ENCODE results near the gene PCA3. TPM values are rescaled to one million over a fixed set of nuclear protein-coding genes. Genes with fewer than 3 reads are reported as not detected.

The PCA3 gene
- total and polyA plus RNA-seq, 8 donors, result 0.07 TPM; not detected in 7

GRCh38 chr9:76756268-76756640, 8.0 kb upstream of the PCA3 start:
- intact Hi-C loops (cut with DNase I), result no loop called here
- 52 to 67% methylated on average over 6 of the region's 6 CpGs for WGBS, 2 donors
- ATAC-seq (peak in 1 of 4 donors; percentile 43), DNase-seq (no peak), FAIRE-seq (no peak)
- H3K27me3 ChIP-seq, result no peaks in the 10 kb centered on the region
- H3K9me3 ChIP-seq, result no peaks in the 10 kb centered on the region
- H3K36me3 ChIP-seq, result no peaks in the 10 kb centered on the region
- H3K4me3 ChIP-seq, result no peak overlapping the region
- H3K4me1 ChIP-seq, result no peaks in the 10 kb centered on the region
- no peak for TF ChIP-seq CTCF (IDR thresholded peaks at IDR 0.05)
- H3K27ac ChIP-seq, result no peak overlapping the region

- TF ChIP-seq CTCF (IDR thresholded peaks at IDR 0.05), result no peak
- no peaks in the 10 kb centered on the region for H3K9me3 ChIP-seq
- no peak overlapping the region for H3K4me3 ChIP-seq
- FAIRE-seq (no peak), DNase-seq (no peak), ATAC-seq (no peak)
- no peaks in the 10 kb centered on the region for H3K36me3 ChIP-seq
- WGBS, 2 donors, result 56 to 61% methylated on average over 3 of the region's 3 CpGs
- H3K27ac ChIP-seq, result no peak overlapping the region
- H3K4me1 ChIP-seq, result no peaks in the 10 kb centered on the region
- no peaks in the 10 kb centered on the region for H3K27me3 ChIP-seq
- intact Hi-C loops (cut with DNase I), result no loop called here
Observed at GRCh38 chr9:76756941-76757673, 7.1 kb upstream of the PCA3 start.

- WGBS, 2 donors, result 60 to 72% methylated on average over 4 of the region's 4 CpGs
- no peak for ATAC-seq
- FAIRE-seq, result no peak
- H3K27me3 ChIP-seq, result no peaks in the 10 kb centered on the region
- no peak for TF ChIP-seq CTCF (IDR thresholded peaks at IDR 0.05)
- intact Hi-C loops (cut with DNase I), result no loop called here
- no peaks in the 10 kb centered on the region for H3K9me3 ChIP-seq
- H3K27ac ChIP-seq, result no peak overlapping the region
- no peaks in the 10 kb centered on the region for H3K36me3 ChIP-seq
- no peaks in the 10 kb centered on the region for H3K4me1 ChIP-seq
- no peak overlapping the region for H3K4me3 ChIP-seq
- DNase-seq, result no peak
Observed at GRCh38 chr9:76758476-76758875, 5.8 kb upstream of the PCA3 start.

- intact Hi-C loops (cut with DNase I), result no loop called here
- H3K27ac ChIP-seq, result no peak overlapping the region
- WGBS, 2 donors, result 43 to 56% methylated on average over 6 of the region's 6 CpGs
- no peaks in the 10 kb centered on the region for H3K27me3 ChIP-seq
- no peak for FAIRE-seq
- no peak for DNase-seq
- TF ChIP-seq CTCF (IDR thresholded peaks at IDR 0.05), result no peak
- H3K4me1 ChIP-seq, result no peaks in the 10 kb centered on the region
- no peak for ATAC-seq
- H3K4me3 ChIP-seq, result no peak overlapping the region
- no peaks in the 10 kb centered on the region for H3K9me3 ChIP-seq
- no peaks in the 10 kb centered on the region for H3K36me3 ChIP-seq
Observed at GRCh38 chr9:76759732-76760131, 4.5 kb upstream of the PCA3 start.

- 7 to 10% methylated on average over 1 of the region's 1 CpG for WGBS, 2 donors
- H3K36me3 ChIP-seq, result no peaks in the 10 kb centered on the region
- H3K27me3 ChIP-seq, result no peaks in the 10 kb centered on the region
- TF ChIP-seq CTCF (IDR thresholded peaks at IDR 0.05), result no peak
- intact Hi-C loops (cut with DNase I), result no loop called here
- FAIRE-seq (peak; percentile 77), DNase-seq (no peak), ATAC-seq (no peak)
- H3K4me3 ChIP-seq, result no peak overlapping the region
- H3K4me1 ChIP-seq, result no peaks in the 10 kb centered on the region
- no peak overlapping the region for H3K27ac ChIP-seq
- no peaks in the 10 kb centered on the region for H3K9me3 ChIP-seq
Observed at GRCh38 chr9:76761448-76761847, 2.8 kb upstream of the PCA3 start.
